OCI-LY7 (cell line): ENCODE results near the gene KEL.

Experiments used
- CTCF ChIP-seq: fragments of 200-600 bp; sonication (generic); conservative IDR thresholded peaks from 2 replicates; pipeline ENCODE4 v1.5.1; 2014; ENCODE audit warnings: mild to moderate bottlenecking, antibody characterized with exemption, low read length, moderate library complexity, mixed read lengths
- EZH2phosphoT487 ChIP-seq: fragments of 200-600 bp; sonication (generic); IDR thresholded peaks from 2 replicates; pipeline ENCODE4 v1.6.1; 2018; ENCODE audit warnings: low read depth, borderline replicate concordance, mild to moderate bottlenecking, mixed run types, antibody characterized with exemption, low read length, moderate library complexity, mixed read lengths

- TF ChIP-seq CTCF: no peak
- TF ChIP-seq EZH2phosphoT487: no peak
Measured at GRCh38 chr7:142968229-142968628, 6.1 kb upstream of the KEL start.
